ENCODE results near the gene CDC42EP3.

- TF ChIP-seq CTCF (IDR thresholded peaks at IDR 0.05; ENCODE audit: poor library complexity) = no peak
- no peak for TF ChIP-seq EZH2 (IDR thresholded peaks at IDR 0.05; ENCODE audit: borderline replicate concordance)
These were observed 19.2 kb downstream of the CDC42EP3 start for GRCh38 chr2:37652199-37652640.

All from hepatocyte (in vitro differentiated cells).